GM12875 (cell line): ENCODE results near the gene HHIP.

Source experiments
- H3K4me3 ChIP-seq: one replicate; pipeline ENCODE4 v1.5.1; 2011; ENCODE audit warnings: low read depth, low read length, control low read depth
- TF ChIP-seq, protein P1 (sequence below): IDR thresholded peaks from 2 replicates; pipeline ENCODE4 v1.5.1; 2011; ENCODE audit warnings: low read depth, mild to moderate bottlenecking, control low read depth, inconsistent platforms, low read length, moderate library complexity, borderline replicate concordance; ENCODE audit not compliant: insufficient read depth

HHIP gene, protein sequence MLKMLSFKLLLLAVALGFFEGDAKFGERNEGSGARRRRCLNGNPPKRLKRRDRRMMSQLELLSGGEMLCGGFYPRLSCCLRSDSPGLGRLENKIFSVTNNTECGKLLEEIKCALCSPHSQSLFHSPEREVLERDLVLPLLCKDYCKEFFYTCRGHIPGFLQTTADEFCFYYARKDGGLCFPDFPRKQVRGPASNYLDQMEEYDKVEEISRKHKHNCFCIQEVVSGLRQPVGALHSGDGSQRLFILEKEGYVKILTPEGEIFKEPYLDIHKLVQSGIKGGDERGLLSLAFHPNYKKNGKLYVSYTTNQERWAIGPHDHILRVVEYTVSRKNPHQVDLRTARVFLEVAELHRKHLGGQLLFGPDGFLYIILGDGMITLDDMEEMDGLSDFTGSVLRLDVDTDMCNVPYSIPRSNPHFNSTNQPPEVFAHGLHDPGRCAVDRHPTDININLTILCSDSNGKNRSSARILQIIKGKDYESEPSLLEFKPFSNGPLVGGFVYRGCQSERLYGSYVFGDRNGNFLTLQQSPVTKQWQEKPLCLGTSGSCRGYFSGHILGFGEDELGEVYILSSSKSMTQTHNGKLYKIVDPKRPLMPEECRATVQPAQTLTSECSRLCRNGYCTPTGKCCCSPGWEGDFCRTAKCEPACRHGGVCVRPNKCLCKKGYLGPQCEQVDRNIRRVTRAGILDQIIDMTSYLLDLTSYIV

GRCh38 chr4:144645631-144646522 is at the start of gene HHIP:
Gene HHIP, plus strand, starts transcription at chr4:144646156. Its CDS starts 520 bp downstream, at chr4:144646676.
- TF ChIP-seq, protein P1, sequence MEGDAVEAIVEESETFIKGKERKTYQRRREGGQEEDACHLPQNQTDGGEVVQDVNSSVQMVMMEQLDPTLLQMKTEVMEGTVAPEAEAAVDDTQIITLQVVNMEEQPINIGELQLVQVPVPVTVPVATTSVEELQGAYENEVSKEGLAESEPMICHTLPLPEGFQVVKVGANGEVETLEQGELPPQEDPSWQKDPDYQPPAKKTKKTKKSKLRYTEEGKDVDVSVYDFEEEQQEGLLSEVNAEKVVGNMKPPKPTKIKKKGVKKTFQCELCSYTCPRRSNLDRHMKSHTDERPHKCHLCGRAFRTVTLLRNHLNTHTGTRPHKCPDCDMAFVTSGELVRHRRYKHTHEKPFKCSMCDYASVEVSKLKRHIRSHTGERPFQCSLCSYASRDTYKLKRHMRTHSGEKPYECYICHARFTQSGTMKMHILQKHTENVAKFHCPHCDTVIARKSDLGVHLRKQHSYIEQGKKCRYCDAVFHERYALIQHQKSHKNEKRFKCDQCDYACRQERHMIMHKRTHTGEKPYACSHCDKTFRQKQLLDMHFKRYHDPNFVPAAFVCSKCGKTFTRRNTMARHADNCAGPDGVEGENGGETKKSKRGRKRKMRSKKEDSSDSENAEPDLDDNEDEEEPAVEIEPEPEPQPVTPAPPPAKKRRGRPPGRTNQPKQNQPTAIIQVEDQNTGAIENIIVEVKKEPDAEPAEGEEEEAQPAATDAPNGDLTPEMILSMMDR: no peak
- H3K4me3 ChIP-seq: peak within 1 kb of the TSS; percentile 3

GRCh38 chr4:144597171-144597570 is 48.8 kb upstream of the HHIP start:
- TF ChIP-seq, protein P1: no peak

DNA sequence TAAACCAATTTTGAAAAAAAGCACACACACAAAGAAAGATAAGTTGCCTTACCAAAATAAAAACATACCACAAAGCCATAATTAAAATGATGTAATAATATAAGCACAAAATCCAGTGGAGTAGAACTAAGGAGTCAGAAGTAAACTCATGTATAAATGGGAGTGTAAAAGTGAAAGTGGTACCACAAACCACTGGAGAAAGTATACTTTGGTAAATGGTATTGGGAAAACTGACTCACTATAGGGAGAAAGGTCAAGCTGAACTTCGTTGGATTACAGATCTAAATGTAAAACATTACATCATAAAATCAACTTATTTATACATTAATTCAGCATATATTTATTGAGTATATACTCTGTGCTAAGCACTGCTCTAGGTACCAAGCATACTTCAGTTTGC is 46.3 kb upstream of the HHIP start:
- H3K4me3 ChIP-seq: no peak overlapping the region
- TF ChIP-seq, protein P1: no peak

More at GRCh38 chr4:144597171-144597570, 48.8 kb upstream of the HHIP start:
- H3K4me3 ChIP-seq: no peak overlapping the region

GRCh38 chr4:144611850-144612249 is 34.1 kb upstream of the HHIP start:
- H3K4me3 ChIP-seq: no peak overlapping the region
- TF ChIP-seq, protein P1: peak; percentile 48; the same call in 1 of the 2 replicates

GRCh38 chr4:144614850-144615585 is 30.9 kb upstream of the HHIP start:
- TF ChIP-seq, protein P1: no peak

DNA sequence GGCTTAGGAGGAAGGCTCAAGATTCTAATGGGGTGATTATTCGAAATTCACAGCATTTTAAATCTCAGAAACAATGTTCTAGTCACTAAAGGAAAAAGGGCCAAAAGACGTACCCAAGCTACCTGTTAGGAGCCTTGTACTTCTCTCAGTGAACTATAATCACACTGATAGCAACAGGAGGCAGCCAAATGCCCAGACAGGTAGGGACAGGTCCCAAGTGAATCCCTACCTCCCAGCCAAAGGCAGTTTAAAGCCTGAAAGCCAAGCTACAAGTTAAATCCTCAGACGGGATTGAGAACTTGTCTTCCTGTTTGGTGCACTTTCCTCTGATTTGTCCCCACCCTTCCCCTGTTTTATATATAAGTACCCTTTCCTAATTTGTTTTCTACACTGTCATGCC is 24.3 kb upstream of the HHIP start:
- TF ChIP-seq, protein P1: no peak
- no peak overlapping the region for H3K4me3 ChIP-seq

More at GRCh38 chr4:144614850-144615585, 30.9 kb upstream of the HHIP start:
- H3K4me3 ChIP-seq: no peak overlapping the region
